Right lobe of liver (tissue), 6 donors: Measurements from ENCODE around the gene TNFRSF4. TPM values are rescaled to one million over a fixed set of nuclear protein-coding genes. Genes with fewer than 3 reads are reported as not detected.

Experiments used
- ATAC-seq, 4 donors: fragments of 200-7000 bp; cut with Tn5 transposase; one replicate each; pipeline ENCODE4 v1.9.1; 2020; ENCODE audit warnings: mild to moderate bottlenecking in 4 of 4, moderate library complexity in 4 of 4
- DNase-seq, 3 donors: peaks; one replicate each; pipeline ENCODE4 v3.0.0-alpha.2; 2020
- H3K27ac ChIP-seq, 3 donors: fragments of 200-600 bp; one replicate each; pipeline ENCODE4 v1.8.0; 2022
- H3K27me3 ChIP-seq, 2 donors: fragments of 200-600 bp; one replicate each; pipeline ENCODE4 v1.8.0; 2022
- H3K36me3 ChIP-seq, 4 donors: fragments of 200-600 bp; sonication (generic) in 1 of 4; one replicate each; pipeline versions ENCODE4 v1.5.1 to v1.8.0; 2017 to 2022; ENCODE audit warnings: control low read depth in 1 of 4
- H3K4me1 ChIP-seq, 4 donors: fragments of 200-600 bp; sonication (generic) in 1 of 4; one replicate each; pipeline versions ENCODE4 v1.5.1 to v1.8.0; 2017 to 2022; ENCODE audit warnings: control low read depth in 1 of 4
- H3K4me3 ChIP-seq, 3 donors: fragments of 200-600 bp; one replicate each; pipeline ENCODE4 v1.8.0; 2022
- H3K9me3 ChIP-seq, 4 donors: fragments of 200-600 bp; sonication (generic) in 1 of 4; one replicate each; pipeline versions ENCODE4 v1.5.1 to v1.8.0; 2017 to 2022; ENCODE audit warnings: control low read depth in 1 of 4
- CTCF ChIP-seq, 4 donors: fragments of 200-600 bp in 3 of 4; fragments of 450-650 bp in 1 of 4; IDR thresholded peaks; one replicate each; pipeline versions ENCODE4 v1.5.1 to v1.8.0; 2016 to 2022; ENCODE audit warnings: antibody characterized with exemption in 4 of 4, mild to moderate bottlenecking in 2 of 4
- POLR2A ChIP-seq: fragments of 450-650 bp; IDR thresholded peaks from one replicate; pipeline ENCODE4 v1.6.1; 2017; ENCODE audit warnings: antibody characterized with exemption, mild to moderate bottlenecking
- WGBS: methylation state at CpG from one replicate; pipeline ENCODE4 v1.1.6; 2018; ENCODE audit warnings: low coverage, low lambda C conversion rate; ENCODE audit not compliant: insufficient coverage; ENCODE audit errors: missing lambda C conversion rate; 5-methylcytosine and 5-hydroxymethylcytosine counted together
- intact Hi-C, 2 donors: fragments of 100-400 bp; cut with DNase I; formaldehyde crosslinking; loops; one replicate each; pipeline versions ENCODE4 v1.11.2 to v1.14.1; 2022
- total RNA-seq, 6 experiments: library from RNA; depleted of rRNA in 2 of 6; stranded (reverse); fragments of >200 nt in 2 of 6; fragmentation: NEBNext Ultra II Directional in 3 of 6; extraction: Animal tissue kit (Norgen Biotek cat#: 25700) in 3 of 6; gene quantifications; one replicate each; pipeline versions ENCODE4 v1.1.0 to v1.2.4, GENCODE V29; 2016 to 2023
- donor health status: DM: no; HTN: yes; CAD: no.
- donor health status: DM: no; HTN: no; CAD: no.
- donor health status: DM: no; HTN: no; CAD: no.
- donor health status: DM: no; HTN: yes; CAD: no.
- donor health status: DM: no; HTN: yes; CAD: no.

TNFRSF4 gene
- total RNA-seq, 6 experiments from 2014 or later, result 0.20 to 0.99 (median 0.28) TPM; not detected in 2

- 78% methylated on average over 5 of the region's 26 CpGs for WGBS
- ATAC-seq (no peak), DNase-seq (no peak)
- Histone ChIP-seq H3K4me3 (no peak overlapping the region), H3K27me3 (no peaks in the 10 kb centered on the region), H3K36me3 (peaks cover 0 to 56% (median 12%) of the 10 kb centered on the region in 4 donors), H3K9me3 (no peaks in the 10 kb centered on the region), H3K27ac (no peak overlapping the region), H3K4me1 (no peaks in the 10 kb centered on the region)
- intact Hi-C loops, result loop anchor here in 1 of 2 donors (10.0 kb wide), 1 partner anchor 135 kb away; no protein-coding TSS in a partner anchor
- TF ChIP-seq CTCF (IDR thresholded peaks at IDR 0.05), result no peak
- no peak for TF ChIP-seq POLR2A
Observed at GRCh38 chr1:1259951-1260600, 46.1 kb upstream of the TNFRSF4 start.

GRCh38 chr1:1259540-1259939 is 45.6 kb upstream of the TNFRSF4 start:
- DNase-seq, result no peak
- Histone ChIP-seq H3K4me1 (no peaks in the 10 kb centered on the region), H3K27me3 (no peaks in the 10 kb centered on the region), H3K9me3 (no peaks in the 10 kb centered on the region), H3K36me3 (peaks cover 0 to 56% (median 14%) of the 10 kb centered on the region in 4 donors), H3K27ac (no peak overlapping the region), H3K4me3 (no peak overlapping the region)
- intact Hi-C loops, result no loop called here
- TF ChIP-seq CTCF (IDR thresholded peaks at IDR 0.05) (no peak), POLR2A (no peak)
- 100% methylated on average over 1 of the region's 18 CpGs for WGBS
- ATAC-seq, result no peak

- Histone ChIP-seq H3K36me3 (peaks cover 0 to 56% (median 16%) of the 10 kb centered on the region in 4 donors), H3K4me3 (no peak overlapping the region), H3K27me3 (no peaks in the 10 kb centered on the region), H3K27ac (no peak overlapping the region), H3K9me3 (no peaks in the 10 kb centered on the region), H3K4me1 (no peaks in the 10 kb centered on the region)
- no peak for TF ChIP-seq CTCF (IDR thresholded peaks at IDR 0.05)
- no peak for TF ChIP-seq POLR2A
- DNase-seq (no peak), ATAC-seq (no peak)
- intact Hi-C loops, result no loop called here
- WGBS, result no CpG with 5 or more reads among the region's 22 CpGs
Observed at GRCh38 chr1:1259119-1259488, 45.2 kb upstream of the TNFRSF4 start.

- whole genome bisulfite sequencing, result 92% methylated on average over 11 of the region's 31 CpGs
- no peaks in the 10 kb centered on the region for H3K27me3 ChIP-seq
- TF ChIP-seq POLR2A (no peak), CTCF (IDR thresholded peaks at IDR 0.05) (no peak)
- no peaks in the 10 kb centered on the region for H3K4me1 ChIP-seq
- H3K27ac ChIP-seq, result no peak overlapping the region
- ATAC-seq (no peak), DNase-seq (peak in 1 of 3 donors; percentile 45)
- no peaks in the 10 kb centered on the region for H3K9me3 ChIP-seq
- H3K36me3 ChIP-seq, result peaks cover 0 to 44% (median 13%) of the 10 kb centered on the region in 4 donors
- no peak overlapping the region for H3K4me3 ChIP-seq
- intact Hi-C loops, result no loop called here
Observed at GRCh38 chr1:1256956-1257871, 43.3 kb upstream of the TNFRSF4 start.
